Astrocyte of the spinal cord (primary cell): Measurements from ENCODE around the gene AKAP6.

Experiments used
- DNase-seq: peaks from one replicate; pipeline ENCODE4 v3.0.0; 2011; ENCODE audit warnings: low read depth, low spot score
- H3K4me3 ChIP-seq: 2 replicates; pipeline ENCODE4 v1.5.1; 2011; ENCODE audit warnings: low read depth, mild to moderate bottlenecking, low read length, moderate library complexity
- CTCF ChIP-seq: IDR thresholded peaks from 2 replicates; pipeline ENCODE4 v1.5.1; 2012; ENCODE audit warnings: low read depth, mild to moderate bottlenecking, low read length, inconsistent platforms
- in situ Hi-C: cut with HindIII; loops from 2 replicates; pipeline ENCODE4 v1.10.0; 2017; ENCODE audit warnings: low sequenced_read_pairs

Gene AKAP6

GRCh38 chr14:32622742-32623141 is 293.6 kb downstream of the AKAP6 start:
- in situ Hi-C loops: no loop called here
- DNase-seq: no peak
- no peak overlapping the region for H3K4me3 ChIP-seq
- no peak for TF ChIP-seq CTCF

GRCh38 chr14:32623300-32624093 is 294.4 kb downstream of the AKAP6 start:
- in situ Hi-C loops: no loop called here
- DNase-seq: no peak
- TF ChIP-seq CTCF: no peak
- H3K4me3 ChIP-seq: no peak overlapping the region

GRCh38 chr14:32625211-32625610 is 296.1 kb downstream of the AKAP6 start:
- in situ Hi-C loops: no loop called here

GRCh38 chr14:32627545-32628298 is 298.6 kb downstream of the AKAP6 start:
- no peak overlapping the region for H3K4me3 ChIP-seq
- no peak for DNase-seq
- no peak for TF ChIP-seq CTCF
- in situ Hi-C loops: no loop called here

More at GRCh38 chr14:32625211-32625610, 296.1 kb downstream of the AKAP6 start:
- no peak for TF ChIP-seq CTCF
- no peak for DNase-seq
- H3K4me3 ChIP-seq: no peak overlapping the region

GRCh38 chr14:32629236-32629635 is 300.1 kb downstream of the AKAP6 start:
- TF ChIP-seq CTCF: no peak
- DNase-seq: no peak
- no peak overlapping the region for H3K4me3 ChIP-seq
- in situ Hi-C loops: no loop called here

GRCh38 chr14:32630701-32631100 is 301.6 kb downstream of the AKAP6 start:
- in situ Hi-C loops: no loop called here
- H3K4me3 ChIP-seq: no peak overlapping the region
- TF ChIP-seq CTCF: no peak
- DNase-seq: no peak
